WI38 (cell line): ENCODE data around the gene ETS1.

ENCODE experiments used
- H3K4me3 ChIP-seq: 2 replicates; pipeline ENCODE4 v1.5.1; 2011; ENCODE audit warnings: low read depth, mild to moderate bottlenecking, control low read depth, low read length
- TF ChIP-seq, protein P1 (sequence below): IDR thresholded peaks from 2 replicates; pipeline ENCODE4 v1.5.1; 2012; ENCODE audit warnings: low read depth, mild to moderate bottlenecking, control low read depth, low read length

ETS1 gene

DNA sequence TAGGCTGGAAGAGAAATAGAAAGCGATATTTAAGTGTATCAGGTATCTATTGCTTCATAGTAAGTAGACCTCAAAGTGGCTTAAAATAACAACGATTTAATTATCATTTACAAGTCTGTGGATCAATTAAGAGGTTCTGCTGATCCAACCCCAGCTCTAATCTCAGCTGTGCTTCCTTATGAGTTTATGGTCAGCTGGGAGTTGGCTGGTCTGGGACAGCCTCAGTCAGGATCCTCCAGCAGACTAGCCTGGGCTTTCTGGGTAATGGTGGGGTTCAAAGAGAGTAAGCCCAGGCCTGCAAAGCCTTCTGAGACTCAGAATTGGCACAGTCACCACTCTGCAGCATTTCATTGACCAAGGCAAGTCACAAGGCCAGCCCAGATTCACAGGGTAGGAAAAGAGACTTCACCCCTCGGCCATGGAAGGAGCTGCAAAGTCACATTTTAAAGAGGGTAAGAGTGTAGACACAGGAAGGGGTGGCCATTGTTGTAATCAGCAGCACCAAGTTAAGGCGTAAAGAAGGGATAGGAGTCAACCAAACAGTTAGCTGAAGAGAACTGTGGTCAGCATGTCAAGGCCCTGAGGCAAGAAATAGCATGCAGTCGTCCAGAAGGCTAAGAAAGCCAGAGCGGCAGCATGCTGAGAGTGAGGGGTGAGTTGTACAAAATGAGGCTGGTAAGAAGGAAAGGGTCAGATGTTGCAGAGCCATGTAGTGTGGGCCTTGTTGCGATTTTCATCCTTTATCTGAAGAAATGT lies 168.2 kb downstream of the ETS1 start:
- TF ChIP-seq, protein P1, sequence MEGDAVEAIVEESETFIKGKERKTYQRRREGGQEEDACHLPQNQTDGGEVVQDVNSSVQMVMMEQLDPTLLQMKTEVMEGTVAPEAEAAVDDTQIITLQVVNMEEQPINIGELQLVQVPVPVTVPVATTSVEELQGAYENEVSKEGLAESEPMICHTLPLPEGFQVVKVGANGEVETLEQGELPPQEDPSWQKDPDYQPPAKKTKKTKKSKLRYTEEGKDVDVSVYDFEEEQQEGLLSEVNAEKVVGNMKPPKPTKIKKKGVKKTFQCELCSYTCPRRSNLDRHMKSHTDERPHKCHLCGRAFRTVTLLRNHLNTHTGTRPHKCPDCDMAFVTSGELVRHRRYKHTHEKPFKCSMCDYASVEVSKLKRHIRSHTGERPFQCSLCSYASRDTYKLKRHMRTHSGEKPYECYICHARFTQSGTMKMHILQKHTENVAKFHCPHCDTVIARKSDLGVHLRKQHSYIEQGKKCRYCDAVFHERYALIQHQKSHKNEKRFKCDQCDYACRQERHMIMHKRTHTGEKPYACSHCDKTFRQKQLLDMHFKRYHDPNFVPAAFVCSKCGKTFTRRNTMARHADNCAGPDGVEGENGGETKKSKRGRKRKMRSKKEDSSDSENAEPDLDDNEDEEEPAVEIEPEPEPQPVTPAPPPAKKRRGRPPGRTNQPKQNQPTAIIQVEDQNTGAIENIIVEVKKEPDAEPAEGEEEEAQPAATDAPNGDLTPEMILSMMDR: no peak
- no peak overlapping the region for H3K4me3 ChIP-seq

DNA sequence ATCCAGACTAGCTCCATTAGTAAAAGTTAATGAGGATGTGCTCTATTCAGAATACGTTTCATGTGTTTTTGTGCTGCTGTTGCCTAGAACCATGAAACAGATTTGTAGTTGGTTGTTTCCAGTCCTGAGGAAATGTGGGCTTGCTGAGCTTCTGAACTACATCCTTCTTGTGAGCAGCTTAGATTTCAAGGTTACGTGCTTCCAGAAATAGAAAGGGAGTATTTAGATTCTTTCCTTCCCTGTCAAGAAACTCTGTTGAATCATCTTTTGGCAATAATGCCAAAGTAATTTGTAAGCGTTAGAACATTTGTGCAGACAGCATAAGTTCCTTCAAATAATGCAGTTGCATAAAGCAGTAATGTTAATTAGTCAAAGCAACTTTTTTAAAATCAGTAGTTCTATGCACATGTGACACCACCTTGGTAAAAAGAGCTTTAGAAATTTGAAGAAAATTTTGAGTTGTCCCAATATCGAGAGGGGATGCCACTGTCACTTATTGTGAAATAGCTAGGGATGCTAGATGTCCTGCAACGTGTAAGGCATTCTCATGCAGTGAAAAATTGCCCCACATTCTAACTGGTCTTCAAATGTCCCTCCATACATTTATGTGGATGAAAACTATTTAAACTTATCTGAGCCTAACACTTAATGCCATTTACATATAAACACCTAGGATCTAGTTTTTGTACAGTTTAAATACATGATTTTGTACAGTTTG lies 169.6 kb downstream of the ETS1 start:
- no peak overlapping the region for H3K4me3 ChIP-seq
- TF ChIP-seq, protein P1: no peak

DNA sequence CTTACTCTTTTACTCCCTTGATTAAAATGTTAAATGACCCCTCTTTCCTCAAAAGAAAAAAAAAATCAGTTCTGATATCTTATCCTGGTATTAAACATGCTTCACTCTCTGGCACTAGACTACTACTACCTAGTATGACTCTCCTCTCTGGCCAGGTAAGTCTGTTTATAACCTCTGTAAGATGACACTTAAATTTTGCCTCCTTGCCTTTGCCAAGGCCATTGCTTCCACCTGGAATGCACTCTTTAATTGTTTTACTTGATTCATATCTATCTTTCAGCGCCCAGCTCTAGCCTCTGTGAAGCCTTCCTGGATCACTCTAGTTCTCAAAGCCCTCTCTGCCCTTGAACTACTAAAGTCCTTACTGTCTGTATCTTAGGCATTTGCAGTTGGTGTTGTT lies 170.4 kb downstream of the ETS1 start:
- TF ChIP-seq, protein P1: no peak
- H3K4me3 ChIP-seq: no peak overlapping the region

GRCh38 chr11:128415539-128415938 lies 171.8 kb downstream of the ETS1 start:
- TF ChIP-seq, protein P1: no peak
- no peak overlapping the region for H3K4me3 ChIP-seq

GRCh38 chr11:128412847-128413791 lies 174.2 kb downstream of the ETS1 start:
- H3K4me3 ChIP-seq: no peak overlapping the region
- TF ChIP-seq, protein P1: no peak

DNA sequence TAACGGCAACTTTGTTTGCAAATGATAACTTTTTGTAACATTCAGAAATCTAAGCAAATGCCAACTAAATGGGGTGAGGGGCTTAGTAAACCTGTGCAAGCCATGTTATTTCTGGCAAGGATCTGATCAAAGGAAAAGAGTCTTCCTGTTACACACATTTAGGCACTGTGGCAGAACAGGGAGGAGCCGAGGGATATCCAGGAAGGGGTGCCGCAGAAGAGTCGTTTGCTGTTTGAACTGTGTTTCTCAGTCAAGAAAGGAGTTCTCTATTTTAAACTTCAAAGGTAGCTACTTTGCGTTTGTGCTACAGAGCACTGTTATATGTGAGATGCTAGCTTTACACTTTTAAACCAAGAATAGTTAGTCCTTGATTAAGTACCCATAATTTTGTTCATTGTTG lies 175.5 kb downstream of the ETS1 start:
- H3K4me3 ChIP-seq: no peak overlapping the region
- TF ChIP-seq, protein P1: no peak

DNA sequence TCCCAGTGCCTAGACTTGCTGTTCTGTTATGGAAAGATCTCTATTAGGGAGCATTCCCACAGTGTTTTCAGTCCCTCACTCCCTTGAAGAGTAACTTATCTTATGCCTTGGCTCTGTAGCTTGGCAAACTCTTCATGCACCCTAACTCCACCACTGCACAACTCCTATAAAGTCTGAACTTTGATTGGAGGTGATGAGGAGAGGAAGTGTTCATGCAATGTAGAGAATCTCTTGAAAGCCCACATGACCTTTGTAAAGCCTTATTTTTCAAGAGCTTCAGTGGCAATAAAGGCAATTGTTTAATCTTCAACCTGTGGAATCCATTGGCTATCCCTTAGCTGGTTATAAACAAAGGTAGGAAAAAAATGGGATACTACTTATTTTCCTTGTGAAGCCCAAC lies 176.2 kb downstream of the ETS1 start:
- TF ChIP-seq, protein P1: no peak
- no peak overlapping the region for H3K4me3 ChIP-seq
